Liver (tissue), 9 donors: ENCODE results near the gene COL10A1. TPM values are rescaled to one million over a fixed set of nuclear protein-coding genes. Genes with fewer than 3 reads are reported as not detected.

Experiments
- DNase-seq: peaks from one replicate; pipeline ENCODE4 v3.0.0-alpha.2; 2017; ENCODE audit warnings: low spot score
- H3K27ac ChIP-seq, 2 donors: one replicate each; pipeline ENCODE4 v1.7.0; 2013; ENCODE audit warnings: inconsistent platforms in 2 of 2, low read length in 2 of 2, control low read depth in 1 of 2, low read depth in 1 of 2, mild to moderate bottlenecking in 1 of 2
- H3K27me3 ChIP-seq, 4 donors: one replicate each; pipeline versions ENCODE4 v1.6.1 to v1.7.0; 2013; ENCODE audit warnings: low read length in 3 of 4, inconsistent platforms in 1 of 4, mild to moderate bottlenecking in 1 of 4, moderate library complexity in 1 of 4; ENCODE audit not compliant: control insufficient read depth in 4 of 4, insufficient read depth in 4 of 4
- H3K36me3 ChIP-seq, 4 donors: one replicate each; pipeline versions ENCODE4 v1.6.1 to v1.7.0; 2013; ENCODE audit warnings: low read length in 3 of 4, mild to moderate bottlenecking in 3 of 4, low read depth in 1 of 4, moderate library complexity in 1 of 4; ENCODE audit not compliant: control insufficient read depth in 4 of 4, insufficient read depth in 3 of 4
- H3K4me1 ChIP-seq, 4 donors: one replicate each; pipeline versions ENCODE4 v1.6.1 to v1.7.0; 2013; ENCODE audit warnings: low read length in 3 of 4, mild to moderate bottlenecking in 3 of 4, moderate library complexity in 1 of 4; ENCODE audit not compliant: control insufficient read depth in 4 of 4, insufficient read depth in 4 of 4
- H3K4me3 ChIP-seq, 3 donors: one replicate each; pipeline versions ENCODE4 v1.6.1 to v1.7.0; 2013; ENCODE audit warnings: low read length in 3 of 3, control low read depth in 1 of 3, low read depth in 1 of 3, mild to moderate bottlenecking in 1 of 3
- H3K9ac ChIP-seq, 2 donors: one replicate each; pipeline ENCODE4 v1.7.0; 2013; ENCODE audit warnings: low read length in 2 of 2, mild to moderate bottlenecking in 2 of 2, moderate library complexity in 2 of 2, control low read depth in 1 of 2, low read depth in 1 of 2
- H3K9me3 ChIP-seq, 4 donors: one replicate each; pipeline versions ENCODE4 v1.6.1 to v1.7.0; 2013; ENCODE audit warnings: low read length in 3 of 4; ENCODE audit not compliant: control insufficient read depth in 4 of 4
- ATF3 ChIP-seq: IDR thresholded peaks from 2 replicates; pipeline ENCODE4 v1.6.1; 2016; ENCODE audit warnings: antibody characterized with exemption
- CTCF ChIP-seq: fragments of 150-350 bp; IDR thresholded peaks from 2 replicates; pipeline ENCODE4 v1.5.1; 2017; ENCODE audit warnings: improper control_type of control experiment, low read depth, low read length; ENCODE audit not compliant: missing input control
- EGR1 ChIP-seq, 2 donors: IDR thresholded peaks; 2 replicates each; pipeline ENCODE4 v1.6.1; 2016 to 2018; ENCODE audit warnings: antibody characterized with exemption in 2 of 2, low read depth in 2 of 2
- FOXA1 ChIP-seq: IDR thresholded peaks from 2 replicates; pipeline ENCODE4 v1.6.1; 2016; ENCODE audit warnings: antibody characterized with exemption
- FOXA2 ChIP-seq: IDR thresholded peaks from 2 replicates; pipeline ENCODE4 v1.6.1; 2016; ENCODE audit warnings: antibody characterized with exemption
- HNF4A ChIP-seq, 2 donors: conservative IDR thresholded peaks; 2 replicates each; pipeline ENCODE4 v1.6.1; 2016; ENCODE audit warnings: antibody characterized with exemption in 2 of 2, mild to moderate bottlenecking in 2 of 2
- MAX ChIP-seq: IDR thresholded peaks from 2 replicates; pipeline ENCODE4 v1.6.1; 2016; ENCODE audit warnings: antibody characterized with exemption
- RAD21 ChIP-seq, 2 donors: IDR thresholded peaks; 2 replicates each; pipeline ENCODE4 v1.6.1; 2016; ENCODE audit warnings: antibody characterized with exemption in 2 of 2, mild to moderate bottlenecking in 2 of 2
- REST ChIP-seq: IDR thresholded peaks from 2 replicates; pipeline ENCODE4 v1.6.1; 2016; ENCODE audit warnings: antibody characterized with exemption, mild to moderate bottlenecking
- RXRA ChIP-seq, 2 donors: IDR thresholded peaks; 2 replicates each; pipeline ENCODE4 v1.6.1; 2017 to 2018; ENCODE audit warnings: antibody characterized with exemption in 2 of 2, mild to moderate bottlenecking in 1 of 2
- SP1 ChIP-seq: IDR thresholded peaks from 2 replicates; pipeline ENCODE4 v1.6.1; 2018; ENCODE audit warnings: antibody characterized with exemption, mild to moderate bottlenecking
- TAF1 ChIP-seq: conservative IDR thresholded peaks from 2 replicates; pipeline ENCODE4 v1.6.1; 2016; ENCODE audit warnings: antibody characterized with exemption, mild to moderate bottlenecking
- YY1 ChIP-seq: IDR thresholded peaks from 2 replicates; pipeline ENCODE4 v1.6.1; 2016; ENCODE audit warnings: antibody characterized with exemption, mild to moderate bottlenecking
- WGBS: extraction: QIAGEN DNeasy Blood & Tissue Kit; methylation state at CpG from one replicate; pipeline ENCODE4 v1.1.7; 2013; 5-methylcytosine and 5-hydroxymethylcytosine counted together
- polyA plus RNA-seq, 2 donors: library from polyadenylated mRNA; stranded (reverse) in 1 of 2; unstranded in 1 of 2; fragments of 200-250 nt in 1 of 2; fragments of >200 nt in 1 of 2; fragmentation: Nextera tagmentation in 1 of 2; extraction: Ambion mirVana in 1 of 2; gene quantifications; one replicate each; pipeline versions ENCODE4 v1.2.1 to v1.2.3, GENCODE V29; 2013 to 2015
- total RNA-seq, 2 donors: library from RNA; depleted of rRNA; stranded (reverse); fragments of >200 nt; gene quantifications; one replicate each; pipeline ENCODE4 v1.2.3, GENCODE V29; 2014
- donor health status: healthy.
- donor health status: healthy.
- donor health status: healthy.
- donor health status: healthy.
- donor health status: healthy.

The COL10A1 gene
- total and polyA plus RNA-seq, 4 donors, result 0.01 to 0.15 TPM; not detected in 2

- TF ChIP-seq EGR1 (IDR thresholded peaks at IDR 0.05; ENCODE audit: low read depth in 2 of 2) (no peak), MAX (no peak), RXRA (IDR thresholded peaks at IDR 0.05) (peak in 1 of 2 donors; percentile 22), HNF4A (conservative IDR thresholded peaks at IDR 0.05) (peak in 1 of 2 donors; percentile 36)
- Histone ChIP-seq H3K4me1 (peaks cover 0 to 8% (median 3%) of the 10 kb centered on the region in 4 donors), H3K9ac (no peak overlapping the region), H3K27ac (no peak overlapping the region), H3K9me3 (no peaks in the 10 kb centered on the region), H3K27me3 (no peaks in the 10 kb centered on the region), H3K36me3 (peaks cover 0 to 1% (median 0%) of the 10 kb centered on the region in 4 donors), H3K4me3 (no peak overlapping the region)
- 40% methylated on average over 2 of the region's 2 CpGs for WGBS
- DNase-seq, result no peak
These were observed 41.6 kb downstream of the COL10A1 start for GRCh38 chr6:116084284-116084683.

- WGBS, result 56% methylated on average over 5 of the region's 5 CpGs
- no peaks in the 10 kb centered on the region for H3K9me3 ChIP-seq
- no peaks in the 10 kb centered on the region for H3K27me3 ChIP-seq
- no peak for TF ChIP-seq TAF1
- peak; percentile 43 for TF ChIP-seq SP1
- TF ChIP-seq HNF4A (conservative IDR thresholded peaks at IDR 0.05), result peak; percentile 57 to 60
- H3K9ac ChIP-seq, result no peak overlapping the region
- H3K36me3 ChIP-seq, result no peaks in the 10 kb centered on the region
- DNase-seq, result no peak
- H3K27ac ChIP-seq, result no peak overlapping the region
- H3K4me3 ChIP-seq, result no peak overlapping the region
- H3K4me1 ChIP-seq, result peaks cover 0 to 8% (median 3%) of the 10 kb centered on the region in 4 donors
These were observed 42.9 kb downstream of the COL10A1 start for GRCh38 chr6:116083052-116083451.

GRCh38 chr6:116078945-116079344 is 47.0 kb downstream of the COL10A1 start:
- Histone ChIP-seq H3K4me1 (peaks cover 0 to 12% (median 1%) of the 10 kb centered on the region in 4 donors), H3K36me3 (no peaks in the 10 kb centered on the region), H3K27me3 (no peaks in the 10 kb centered on the region), H3K9me3 (no peaks in the 10 kb centered on the region), H3K9ac (no peak overlapping the region), H3K4me3 (no peak overlapping the region), H3K27ac (no peak overlapping the region)
- 98% methylated on average over 3 of the region's 3 CpGs for WGBS
- no peak for DNase-seq
- TF ChIP-seq MAX (no peak), RAD21 (IDR thresholded peaks at IDR 0.05) (no peak), CTCF (no peak), FOXA1 (no peak), TAF1 (no peak), REST (no peak), FOXA2 (no peak), YY1 (no peak), SP1 (no peak), ATF3 (no peak)
